SK-N-SH (cell line): ENCODE data around the gene ADD2. TPM values are rescaled to one million over a fixed set of nuclear protein-coding genes. Genes with fewer than 3 reads are reported as not detected.

ENCODE experiments used
- CTCF ChIA-PET: fragments of 300-600, 350-600 bp; formaldehyde crosslinking; extraction: SDS; loops from one replicate; lab custom pipeline; 2021; lab: Yijun Ruan, JAX
- POLR2A ChIA-PET: fragments of 350-600 bp; sonication (Branson Sonifier 250); formaldehyde crosslinking; extraction: SDS; loops from one replicate; lab custom pipeline; 2020; ENCODE audit warnings: antibody characterized with exemption, inconsistent platforms; lab: Yijun Ruan, JAX
- DNase-seq: peaks from one replicate; pipeline ENCODE4 v3.0.0; 2012
- H2AFZ ChIP-seq: fragments of 200-600 bp; sonication (generic); 2 replicates; pipeline ENCODE4 v1.8.1; 2016; ENCODE audit warnings: antibody characterized with exemption, mild to moderate bottlenecking, low read depth
- H3F3A ChIP-seq: fragments of 200-600 bp; sonication (generic); replicated peaks from 2 replicates; pipeline ENCODE3; 2016; ENCODE audit warnings: antibody characterized with exemption, mild to moderate bottlenecking; ENCODE audit not compliant: insufficient read depth
- H3K27ac ChIP-seq, 2 experiments: fragments of 200-500 bp in 1 of 2; fragments of 200-600 bp in 1 of 2; sonication (Bioruptor generic) in 1 of 2; sonication (generic), shearing (Covaris generic) in 1 of 2; 2 replicates each; pipeline versions ENCODE4 v1.5.1 to v1.6.1; 2014 to 2016; ENCODE audit warnings: low read depth in 2 of 2, inconsistent platforms in 1 of 2, low read length in 1 of 2, mild to moderate bottlenecking in 1 of 2, mixed read lengths in 1 of 2
- H3K27me3 ChIP-seq: fragments of 200-600 bp; sonication (generic), shearing (Covaris generic); 2 replicates; pipeline ENCODE4 v1.6.1; 2016; ENCODE audit warnings: mixed run types; ENCODE audit not compliant: insufficient read depth
- H3K36me3 ChIP-seq, 2 experiments: fragments of 200-500 bp in 1 of 2; fragments of 200-600 bp in 1 of 2; sonication (Bioruptor generic) in 1 of 2; sonication (generic) in 1 of 2; replicated peaks in 1 of 2; 2 replicates each; pipeline versions ENCODE3 to v1.5.1; 2014 to 2016; ENCODE audit warnings: low read length in 1 of 2, mild to moderate bottlenecking in 1 of 2; ENCODE audit not compliant: insufficient read depth in 2 of 2, control insufficient read depth in 1 of 2
- H3K4me1 ChIP-seq, 2 experiments: fragments of 200-500 bp in 1 of 2; fragments of 200-600 bp in 1 of 2; sonication (Bioruptor generic) in 1 of 2; sonication (generic), shearing (Covaris generic) in 1 of 2; 2 replicates each; pipeline versions ENCODE4 v1.5.1 to v1.6.1; 2014 to 2016; ENCODE audit warnings: low read depth in 1 of 2, low read length in 1 of 2, mixed run types in 1 of 2; ENCODE audit not compliant: insufficient read depth in 2 of 2, control insufficient read depth in 1 of 2
- H3K4me2 ChIP-seq: fragments of 200-600 bp; sonication (generic), shearing (Covaris generic); 2 replicates; pipeline ENCODE4 v1.6.1; 2017; ENCODE audit warnings: mixed run types
- H3K4me3 ChIP-seq, 2 experiments: fragments of 200-500 bp in 1 of 2; fragments of 200-600 bp in 1 of 2; sonication (Bioruptor generic) in 1 of 2; sonication (generic), shearing (Covaris generic) in 1 of 2; 2 replicates each; pipeline versions ENCODE4 v1.5.1 to v1.8.1; 2014 to 2016; ENCODE audit warnings: low read depth in 2 of 2, inconsistent platforms in 1 of 2, low read length in 1 of 2, mild to moderate bottlenecking in 1 of 2, mixed read lengths in 1 of 2, moderate library complexity in 1 of 2
- H3K79me2 ChIP-seq: fragments of 200-600 bp; sonication (generic); 2 replicates; pipeline ENCODE4 v1.8.1; 2017; ENCODE audit warnings: mild to moderate bottlenecking; ENCODE audit not compliant: insufficient read depth
- H3K9ac ChIP-seq: fragments of 200-600 bp; sonication (generic); 2 replicates; pipeline ENCODE4 v1.6.1; 2017; ENCODE audit warnings: mixed run types
- H3K9me2 ChIP-seq: fragments of 200-600 bp; sonication (generic); 2 replicates; pipeline ENCODE4 v1.6.1; 2017; ENCODE audit warnings: mixed run types
- H3K9me3 ChIP-seq: fragments of 200-600 bp; sonication (generic); 2 replicates; pipeline ENCODE4 v1.6.1; 2017; ENCODE audit warnings: mixed run types, mild to moderate bottlenecking, moderate library complexity
- H4K20me1 ChIP-seq: fragments of 200-600 bp; sonication (generic); 2 replicates; pipeline ENCODE4 v1.6.1; 2017; ENCODE audit warnings: mild to moderate bottlenecking, mixed run types; ENCODE audit not compliant: insufficient read depth
- ELF1 ChIP-seq: IDR thresholded peaks from 2 replicates; pipeline ENCODE4 v1.4.0; 2012
- EP300 ChIP-seq, 2 experiments: IDR thresholded peaks; 2 replicates each; pipeline versions ENCODE4 v1.4.0 to v1.6.1; 2012; ENCODE audit warnings: borderline replicate concordance in 1 of 2, low read depth in 1 of 2, low read length in 1 of 2
- EZH2phosphoT487 ChIP-seq: fragments of 200-600 bp; sonication (generic); IDR thresholded peaks from 2 replicates; pipeline ENCODE4 v1.6.1; 2017; ENCODE audit warnings: low read depth, mixed run types, mild to moderate bottlenecking, antibody characterized with exemption, moderate library complexity, borderline replicate concordance
- FOXJ3 ChIP-seq: sonication (generic); formaldehyde crosslinking; IDR thresholded peaks from 2 replicates; pipeline ENCODE4 v1.5.1; 2020; ENCODE audit warnings: mild to moderate bottlenecking, missing genetic modification reagents
- FOXM1 ChIP-seq: IDR thresholded peaks from 2 replicates; pipeline ENCODE4 v1.4.0; 2012; ENCODE audit warnings: low read depth, mild to moderate bottlenecking
- GATA2 ChIP-seq: sonication (generic); formaldehyde crosslinking; IDR thresholded peaks from 2 replicates; pipeline ENCODE4 v1.5.0; 2020; ENCODE audit warnings: mild to moderate bottlenecking, missing genetic modification reagents
- MAX ChIP-seq: IDR thresholded peaks from 2 replicates; pipeline ENCODE4 v1.4.0; 2012; ENCODE audit warnings: low read depth
- RAD21 ChIP-seq: IDR thresholded peaks from 2 replicates; pipeline ENCODE4 v1.6.1; 2012; ENCODE audit warnings: mild to moderate bottlenecking, low read length
- SIN3A ChIP-seq: IDR thresholded peaks from 2 replicates; pipeline ENCODE4 v1.6.1; 2012; ENCODE audit warnings: low read depth, mild to moderate bottlenecking, low read length, moderate library complexity, borderline replicate concordance
- SMC3 ChIP-seq: IDR thresholded peaks from 2 replicates; pipeline ENCODE4 v1.6.1; 2012; ENCODE audit warnings: low read depth, low read length, improper control_type of control experiment
- TAF1 ChIP-seq: IDR thresholded peaks from 2 replicates; pipeline ENCODE4 v1.6.1; 2012; ENCODE audit warnings: low read depth, mild to moderate bottlenecking, low read length, moderate library complexity, borderline replicate concordance
- TEAD4 ChIP-seq: IDR thresholded peaks from 2 replicates; pipeline ENCODE4 v1.4.0; 2012; ENCODE audit warnings: mild to moderate bottlenecking, borderline replicate concordance; ENCODE audit not compliant: insufficient read depth
- YY1 ChIP-seq: IDR thresholded peaks from 2 replicates; pipeline ENCODE4 v1.4.0; 2012; ENCODE audit warnings: low read depth, mild to moderate bottlenecking
- WGBS: methylation state at CpG from one replicate; pipeline ENCODE4 v1.1.6; 2017; ENCODE audit warnings: low lambda C conversion rate; 5-methylcytosine and 5-hydroxymethylcytosine counted together
- polyA plus RNA-seq, 3 experiments: library from polyadenylated mRNA; depleted of rRNA; stranded (reverse); fragments of >200 nt; gene quantifications; 2 replicates each; pipeline ENCODE4 v1.2.3, GENCODE V29; 2012
- TF ChIP-seq, protein P1 (sequence below): IDR thresholded peaks from 2 replicates; pipeline ENCODE4 v1.6.1; 2012; ENCODE audit warnings: mild to moderate bottlenecking, low read depth, low read length, moderate library complexity
- TF ChIP-seq, protein P2 (sequence below): IDR thresholded peaks from 2 replicates; pipeline ENCODE4 v1.4.0; 2012; ENCODE audit warnings: low read depth, borderline replicate concordance
- TF ChIP-seq, protein P3 (sequence below): fragments of 150-350 bp; IDR thresholded peaks from 2 replicates; pipeline ENCODE4 v1.6.1; 2017; ENCODE audit warnings: antibody characterized with exemption, low read length, low read depth, borderline replicate concordance
- TF ChIP-seq, protein P4 (sequence below): IDR thresholded peaks from 2 replicates; pipeline ENCODE4 v1.4.0; 2012; ENCODE audit warnings: low read depth, borderline replicate concordance
- TF ChIP-seq, protein P5 (sequence below): IDR thresholded peaks from 2 replicates; pipeline ENCODE4; 2012

ADD2 gene
- polyA plus RNA-seq, 1 of the 3 experiments (the other 2 are of a cell fraction): 0.30 TPM

DNA sequence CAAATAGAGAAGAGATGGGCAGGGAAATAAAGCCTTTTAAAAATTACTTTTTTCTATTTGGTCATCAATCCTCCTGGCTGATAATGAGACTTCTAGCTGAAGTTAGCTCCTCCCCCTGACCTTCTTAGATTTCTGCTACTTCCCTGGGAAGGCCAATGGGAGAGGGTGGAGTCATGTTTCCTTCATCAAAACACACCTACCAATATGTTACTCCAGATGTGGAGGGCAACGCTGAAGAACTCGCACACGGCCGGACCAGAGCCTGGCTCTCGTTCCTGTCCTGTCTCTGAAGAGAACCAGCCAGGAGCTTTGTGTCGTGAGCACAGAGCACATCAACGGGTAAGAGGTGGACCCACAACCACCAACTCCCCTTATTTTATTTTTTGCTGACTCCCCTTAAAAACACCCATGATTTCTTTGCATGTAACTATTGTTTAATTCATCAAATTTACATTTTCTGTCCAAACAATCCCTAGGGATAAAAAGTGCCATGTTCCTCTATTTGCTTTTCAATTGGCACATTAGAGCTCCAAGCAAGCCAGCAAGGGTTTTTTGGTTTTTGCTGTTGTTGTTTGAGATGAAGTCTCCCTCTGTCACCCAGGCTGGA is 94.9 kb downstream of the ADD2 start:
- TF ChIP-seq FOXJ3: no peak
- TF ChIP-seq TEAD4: no peak
- TF ChIP-seq SIN3A: no peak
- no peak for TF ChIP-seq MAX
- TF ChIP-seq, protein P1, sequence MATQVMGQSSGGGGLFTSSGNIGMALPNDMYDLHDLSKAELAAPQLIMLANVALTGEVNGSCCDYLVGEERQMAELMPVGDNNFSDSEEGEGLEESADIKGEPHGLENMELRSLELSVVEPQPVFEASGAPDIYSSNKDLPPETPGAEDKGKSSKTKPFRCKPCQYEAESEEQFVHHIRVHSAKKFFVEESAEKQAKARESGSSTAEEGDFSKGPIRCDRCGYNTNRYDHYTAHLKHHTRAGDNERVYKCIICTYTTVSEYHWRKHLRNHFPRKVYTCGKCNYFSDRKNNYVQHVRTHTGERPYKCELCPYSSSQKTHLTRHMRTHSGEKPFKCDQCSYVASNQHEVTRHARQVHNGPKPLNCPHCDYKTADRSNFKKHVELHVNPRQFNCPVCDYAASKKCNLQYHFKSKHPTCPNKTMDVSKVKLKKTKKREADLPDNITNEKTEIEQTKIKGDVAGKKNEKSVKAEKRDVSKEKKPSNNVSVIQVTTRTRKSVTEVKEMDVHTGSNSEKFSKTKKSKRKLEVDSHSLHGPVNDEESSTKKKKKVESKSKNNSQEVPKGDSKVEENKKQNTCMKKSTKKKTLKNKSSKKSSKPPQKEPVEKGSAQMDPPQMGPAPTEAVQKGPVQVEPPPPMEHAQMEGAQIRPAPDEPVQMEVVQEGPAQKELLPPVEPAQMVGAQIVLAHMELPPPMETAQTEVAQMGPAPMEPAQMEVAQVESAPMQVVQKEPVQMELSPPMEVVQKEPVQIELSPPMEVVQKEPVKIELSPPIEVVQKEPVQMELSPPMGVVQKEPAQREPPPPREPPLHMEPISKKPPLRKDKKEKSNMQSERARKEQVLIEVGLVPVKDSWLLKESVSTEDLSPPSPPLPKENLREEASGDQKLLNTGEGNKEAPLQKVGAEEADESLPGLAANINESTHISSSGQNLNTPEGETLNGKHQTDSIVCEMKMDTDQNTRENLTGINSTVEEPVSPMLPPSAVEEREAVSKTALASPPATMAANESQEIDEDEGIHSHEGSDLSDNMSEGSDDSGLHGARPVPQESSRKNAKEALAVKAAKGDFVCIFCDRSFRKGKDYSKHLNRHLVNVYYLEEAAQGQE: no peak
- TF ChIP-seq GATA2: no peak
- no peak for TF ChIP-seq ELF1
- TF ChIP-seq, protein P2, sequence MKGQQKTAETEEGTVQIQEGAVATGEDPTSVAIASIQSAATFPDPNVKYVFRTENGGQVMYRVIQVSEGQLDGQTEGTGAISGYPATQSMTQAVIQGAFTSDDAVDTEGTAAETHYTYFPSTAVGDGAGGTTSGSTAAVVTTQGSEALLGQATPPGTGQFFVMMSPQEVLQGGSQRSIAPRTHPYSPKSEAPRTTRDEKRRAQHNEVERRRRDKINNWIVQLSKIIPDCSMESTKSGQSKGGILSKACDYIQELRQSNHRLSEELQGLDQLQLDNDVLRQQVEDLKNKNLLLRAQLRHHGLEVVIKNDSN: no peak
- no peak for TF ChIP-seq EP300 (IDR thresholded peaks at IDR 0.05; ENCODE audit: borderline replicate concordance in 1 of 2, low read depth in 1 of 2, low read length in 1 of 2)
- no peak for TF ChIP-seq YY1
- TF ChIP-seq, protein P3, sequence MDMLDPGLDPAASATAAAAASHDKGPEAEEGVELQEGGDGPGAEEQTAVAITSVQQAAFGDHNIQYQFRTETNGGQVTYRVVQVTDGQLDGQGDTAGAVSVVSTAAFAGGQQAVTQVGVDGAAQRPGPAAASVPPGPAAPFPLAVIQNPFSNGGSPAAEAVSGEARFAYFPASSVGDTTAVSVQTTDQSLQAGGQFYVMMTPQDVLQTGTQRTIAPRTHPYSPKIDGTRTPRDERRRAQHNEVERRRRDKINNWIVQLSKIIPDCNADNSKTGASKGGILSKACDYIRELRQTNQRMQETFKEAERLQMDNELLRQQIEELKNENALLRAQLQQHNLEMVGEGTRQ: no peak
- TF ChIP-seq TAF1: no peak
- TF ChIP-seq EZH2phosphoT487: no peak
- TF ChIP-seq, protein P4, sequence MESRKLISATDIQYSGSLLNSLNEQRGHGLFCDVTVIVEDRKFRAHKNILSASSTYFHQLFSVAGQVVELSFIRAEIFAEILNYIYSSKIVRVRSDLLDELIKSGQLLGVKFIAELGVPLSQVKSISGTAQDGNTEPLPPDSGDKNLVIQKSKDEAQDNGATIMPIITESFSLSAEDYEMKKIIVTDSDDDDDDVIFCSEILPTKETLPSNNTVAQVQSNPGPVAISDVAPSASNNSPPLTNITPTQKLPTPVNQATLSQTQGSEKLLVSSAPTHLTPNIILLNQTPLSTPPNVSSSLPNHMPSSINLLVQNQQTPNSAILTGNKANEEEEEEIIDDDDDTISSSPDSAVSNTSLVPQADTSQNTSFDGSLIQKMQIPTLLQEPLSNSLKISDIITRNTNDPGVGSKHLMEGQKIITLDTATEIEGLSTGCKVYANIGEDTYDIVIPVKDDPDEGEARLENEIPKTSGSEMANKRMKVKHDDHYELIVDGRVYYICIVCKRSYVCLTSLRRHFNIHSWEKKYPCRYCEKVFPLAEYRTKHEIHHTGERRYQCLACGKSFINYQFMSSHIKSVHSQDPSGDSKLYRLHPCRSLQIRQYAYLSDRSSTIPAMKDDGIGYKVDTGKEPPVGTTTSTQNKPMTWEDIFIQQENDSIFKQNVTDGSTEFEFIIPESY: no peak
- TF ChIP-seq, protein P5, sequence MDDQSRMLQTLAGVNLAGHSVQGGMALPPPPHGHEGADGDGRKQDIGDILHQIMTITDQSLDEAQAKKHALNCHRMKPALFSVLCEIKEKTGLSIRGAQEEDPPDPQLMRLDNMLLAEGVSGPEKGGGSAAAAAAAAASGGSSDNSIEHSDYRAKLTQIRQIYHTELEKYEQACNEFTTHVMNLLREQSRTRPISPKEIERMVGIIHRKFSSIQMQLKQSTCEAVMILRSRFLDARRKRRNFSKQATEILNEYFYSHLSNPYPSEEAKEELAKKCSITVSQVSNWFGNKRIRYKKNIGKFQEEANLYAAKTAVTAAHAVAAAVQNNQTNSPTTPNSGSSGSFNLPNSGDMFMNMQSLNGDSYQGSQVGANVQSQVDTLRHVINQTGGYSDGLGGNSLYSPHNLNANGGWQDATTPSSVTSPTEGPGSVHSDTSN: no peak
- TF ChIP-seq SMC3: no peak
- TF ChIP-seq FOXM1: no peak
- TF ChIP-seq RAD21: no peak
- CTCF ChIA-PET: interaction anchor here (0.6 to 2.0 kb wide), 8 partner anchors 13 to 275 kb away, joined by 3 to 6 read pairs (median 4); partner anchors contain the start of genes ADD2 and FIGLA

More for the DNA sequence above, 94.9 kb downstream of the ADD2 start:
- Histone ChIP-seq H3K9me2 (no peaks in the 10 kb centered on the region), H2AFZ (no peak overlapping the region), H3K9me3 (no peaks in the 10 kb centered on the region), H4K20me1 (no peaks in the 10 kb centered on the region), H3K27ac (no peak overlapping the region), H3K9ac (no peak overlapping the region), H3K4me2 (no peak overlapping the region), H3K36me3 (no peaks in the 10 kb centered on the region), H3K79me2 (no peaks in the 10 kb centered on the region), H3K4me1 (peaks cover 0 to 2% of the 10 kb centered on the region in 2 experiments; a peak in 1 of 4 replicates), H3F3A (no peaks in the 10 kb centered on the region), H3K4me3 (no peak overlapping the region), H3K27me3 (no peaks in the 10 kb centered on the region)
- no peak for DNase-seq
- POLR2A ChIA-PET: no interaction called here
- 86% methylated on average over 7 of the region's 7 CpGs for WGBS
